OCI-LY1 (cell line): ENCODE measurements around the gene PCBP3.

ENCODE experiments used
- H2AFZ ChIP-seq: fragments of 200-600 bp; sonication (generic), shearing (Covaris generic); 2 replicates; pipeline ENCODE4 v1.6.0; 2014; ENCODE audit warnings: antibody characterized with exemption, mild to moderate bottlenecking, low read length
- H3F3A ChIP-seq: fragments of 200-600 bp; sonication (generic), shearing (Covaris generic); 2 replicates; pipeline ENCODE4 v1.6.0; 2014; ENCODE audit warnings: mild to moderate bottlenecking, antibody characterized with exemption, low read length, moderate library complexity; ENCODE audit not compliant: insufficient read depth
- H3K27ac ChIP-seq: fragments of 200-600 bp; sonication (generic); 2 replicates; pipeline ENCODE4 v1.5.1; 2014; ENCODE audit warnings: low read length, mixed run types, mild to moderate bottlenecking, low read depth; ENCODE audit not compliant: poor library complexity, severe bottlenecking
- H3K27me3 ChIP-seq: fragments of 200-600 bp; sonication (generic); 2 replicates; pipeline ENCODE4 v1.6.0; 2014; ENCODE audit warnings: antibody characterized with exemption, mild to moderate bottlenecking, low read length, moderate library complexity; ENCODE audit not compliant: insufficient read depth
- H3K36me3 ChIP-seq: fragments of 200-600 bp; sonication (generic); 2 replicates; pipeline ENCODE4 v1.6.1; 2014; ENCODE audit warnings: mild to moderate bottlenecking, antibody characterized with exemption, low read length, moderate library complexity, mixed read lengths; ENCODE audit not compliant: insufficient read depth
- H3K4me1 ChIP-seq: fragments of 200-600 bp; sonication (generic); 2 replicates; pipeline ENCODE4 v1.5.1; 2014; ENCODE audit warnings: mild to moderate bottlenecking, low read length, moderate library complexity; ENCODE audit not compliant: insufficient read depth, severe bottlenecking
- H3K4me2 ChIP-seq: fragments of 200-600 bp; sonication (generic), shearing (Covaris generic); 2 replicates; pipeline ENCODE4 v1.6.1; 2014; ENCODE audit warnings: low read length
- H3K4me3 ChIP-seq: fragments of 200-600 bp; sonication (generic); 2 replicates; pipeline ENCODE4 v1.5.1; 2014; ENCODE audit warnings: low read length, low read depth, mild to moderate bottlenecking, mixed read lengths; ENCODE audit not compliant: poor library complexity, severe bottlenecking
- H3K79me2 ChIP-seq: fragments of 200-600 bp; shearing (Covaris generic); 2 replicates; pipeline ENCODE4 v1.6.1; 2016; ENCODE audit warnings: mixed run types, low read length, mixed read lengths; ENCODE audit not compliant: insufficient read depth
- H3K9ac ChIP-seq: fragments of 200-600 bp; sonication (generic), shearing (Covaris generic); 2 replicates; pipeline ENCODE4 v1.6.1; 2014; ENCODE audit warnings: mild to moderate bottlenecking, low read length, mixed read lengths
- H3K9me2 ChIP-seq: fragments of 200-600 bp; sonication (generic), shearing (Covaris generic); 2 replicates; pipeline ENCODE4 v1.6.1; 2014; ENCODE audit warnings: low read depth, mild to moderate bottlenecking, low read length, mixed read lengths
- H3K9me3 ChIP-seq: fragments of 200-600 bp; shearing (Covaris generic); 2 replicates; pipeline ENCODE4 v1.6.1; 2014; ENCODE audit warnings: low read length, mixed read lengths
- H4K20me1 ChIP-seq: fragments of 200-600 bp; sonication (generic), shearing (Covaris generic); 2 replicates; pipeline ENCODE4 v1.6.0; 2016; ENCODE audit warnings: mild to moderate bottlenecking, low read length; ENCODE audit not compliant: insufficient read depth
- EZH2 ChIP-seq: fragments of 200-600 bp; sonication (generic), shearing (Covaris generic); IDR thresholded peaks from 2 replicates; pipeline ENCODE4 v1.8.0; 2017; ENCODE audit warnings: borderline replicate concordance, mixed run types, mild to moderate bottlenecking, antibody characterized with exemption, low read length, moderate library complexity, mixed read lengths
- TF ChIP-seq, protein P1 (sequence below): fragments of 200-600 bp; sonication (generic), shearing (Covaris generic); IDR thresholded peaks from 2 replicates; pipeline ENCODE4 v1.5.1; 2017; ENCODE audit warnings: mild to moderate bottlenecking, antibody characterized with exemption, low read length, moderate library complexity, mixed read lengths

The PCBP3 gene

DNA sequence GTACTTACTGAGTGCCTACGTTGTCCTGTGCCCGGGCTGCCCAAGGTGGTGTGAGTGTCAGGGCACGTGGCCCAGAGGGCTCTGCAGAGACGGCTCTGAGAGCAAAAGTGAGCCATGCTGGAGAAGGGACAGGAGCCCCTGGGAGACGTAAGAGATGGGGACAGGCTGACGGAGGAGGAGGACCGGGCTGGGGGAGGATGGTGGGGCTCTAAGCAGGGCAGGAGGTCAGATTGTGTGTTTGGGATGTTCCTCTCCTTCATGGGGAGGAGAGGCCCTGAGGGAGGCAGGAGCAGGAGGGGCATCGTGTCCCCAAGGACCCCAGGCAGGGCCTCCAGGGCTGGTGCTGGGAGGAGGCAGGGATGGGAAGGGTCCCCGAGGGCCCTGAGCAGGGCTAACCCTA is 158.9 kb downstream of the PCBP3 start:
- H3K9me3 ChIP-seq: no peaks in the 10 kb centered on the region
- no peak overlapping the region for H3K4me3 ChIP-seq
- no peaks in the 10 kb centered on the region for H4K20me1 ChIP-seq
- H3K36me3 ChIP-seq: no peaks in the 10 kb centered on the region
- no peak overlapping the region for H3K27ac ChIP-seq
- no peaks in the 10 kb centered on the region for H3K27me3 ChIP-seq
- no peaks in the 10 kb centered on the region for H3K79me2 ChIP-seq
- no peak overlapping the region for H3K9ac ChIP-seq
- no peak overlapping the region for H3K4me2 ChIP-seq
- no peaks in the 10 kb centered on the region for H3K4me1 ChIP-seq
- TF ChIP-seq, protein P1, sequence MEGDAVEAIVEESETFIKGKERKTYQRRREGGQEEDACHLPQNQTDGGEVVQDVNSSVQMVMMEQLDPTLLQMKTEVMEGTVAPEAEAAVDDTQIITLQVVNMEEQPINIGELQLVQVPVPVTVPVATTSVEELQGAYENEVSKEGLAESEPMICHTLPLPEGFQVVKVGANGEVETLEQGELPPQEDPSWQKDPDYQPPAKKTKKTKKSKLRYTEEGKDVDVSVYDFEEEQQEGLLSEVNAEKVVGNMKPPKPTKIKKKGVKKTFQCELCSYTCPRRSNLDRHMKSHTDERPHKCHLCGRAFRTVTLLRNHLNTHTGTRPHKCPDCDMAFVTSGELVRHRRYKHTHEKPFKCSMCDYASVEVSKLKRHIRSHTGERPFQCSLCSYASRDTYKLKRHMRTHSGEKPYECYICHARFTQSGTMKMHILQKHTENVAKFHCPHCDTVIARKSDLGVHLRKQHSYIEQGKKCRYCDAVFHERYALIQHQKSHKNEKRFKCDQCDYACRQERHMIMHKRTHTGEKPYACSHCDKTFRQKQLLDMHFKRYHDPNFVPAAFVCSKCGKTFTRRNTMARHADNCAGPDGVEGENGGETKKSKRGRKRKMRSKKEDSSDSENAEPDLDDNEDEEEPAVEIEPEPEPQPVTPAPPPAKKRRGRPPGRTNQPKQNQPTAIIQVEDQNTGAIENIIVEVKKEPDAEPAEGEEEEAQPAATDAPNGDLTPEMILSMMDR: no peak
- H3K9me2 ChIP-seq: no peaks in the 10 kb centered on the region
- H2AFZ ChIP-seq: no peak overlapping the region
- no peaks in the 10 kb centered on the region for H3F3A ChIP-seq

DNA sequence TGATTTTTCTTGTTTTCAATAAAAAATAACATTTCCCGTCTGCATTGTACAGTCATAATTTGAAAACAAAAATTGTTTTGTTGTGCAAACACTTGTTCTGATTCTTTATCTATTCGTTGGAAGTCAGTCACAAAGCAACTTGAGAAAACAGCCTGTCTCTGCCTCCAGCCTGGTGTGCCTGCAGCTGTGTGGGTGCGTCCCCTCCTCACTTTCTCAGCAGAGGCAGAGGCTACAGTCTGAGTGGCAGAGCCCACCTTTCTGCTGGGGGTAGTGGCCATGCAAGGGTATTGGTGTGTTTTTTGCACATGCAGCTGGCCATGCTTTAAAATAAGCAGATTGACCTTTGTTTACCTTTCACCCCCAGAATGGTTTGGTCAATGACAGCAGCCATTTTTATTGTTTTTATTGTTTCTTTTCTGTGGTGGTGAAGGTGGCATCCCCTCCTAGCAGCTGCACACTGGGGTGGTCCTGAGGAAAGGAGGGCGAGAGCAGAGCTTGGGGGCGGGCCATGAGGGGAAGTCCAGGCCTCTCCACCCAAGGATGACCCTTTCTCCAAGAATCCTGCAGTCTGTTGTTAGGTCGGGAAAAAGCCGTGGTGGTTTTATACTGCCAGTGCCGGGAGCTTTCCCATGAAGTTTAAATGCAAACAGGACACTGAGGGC is 159.6 kb downstream of the PCBP3 start:
- H3F3A ChIP-seq: no peaks in the 10 kb centered on the region
- H2AFZ ChIP-seq: no peak overlapping the region
- H3K27me3 ChIP-seq: no peaks in the 10 kb centered on the region
- no peak overlapping the region for H3K4me3 ChIP-seq
- H3K9me3 ChIP-seq: no peaks in the 10 kb centered on the region
- no peaks in the 10 kb centered on the region for H4K20me1 ChIP-seq
- H3K36me3 ChIP-seq: no peaks in the 10 kb centered on the region
- H3K4me2 ChIP-seq: no peak overlapping the region
- no peaks in the 10 kb centered on the region for H3K4me1 ChIP-seq
- H3K9ac ChIP-seq: no peak overlapping the region
- no peak for TF ChIP-seq EZH2
- TF ChIP-seq, protein P1: no peak
- H3K27ac ChIP-seq: no peak overlapping the region
- no peaks in the 10 kb centered on the region for H3K79me2 ChIP-seq
- no peaks in the 10 kb centered on the region for H3K9me2 ChIP-seq

DNA sequence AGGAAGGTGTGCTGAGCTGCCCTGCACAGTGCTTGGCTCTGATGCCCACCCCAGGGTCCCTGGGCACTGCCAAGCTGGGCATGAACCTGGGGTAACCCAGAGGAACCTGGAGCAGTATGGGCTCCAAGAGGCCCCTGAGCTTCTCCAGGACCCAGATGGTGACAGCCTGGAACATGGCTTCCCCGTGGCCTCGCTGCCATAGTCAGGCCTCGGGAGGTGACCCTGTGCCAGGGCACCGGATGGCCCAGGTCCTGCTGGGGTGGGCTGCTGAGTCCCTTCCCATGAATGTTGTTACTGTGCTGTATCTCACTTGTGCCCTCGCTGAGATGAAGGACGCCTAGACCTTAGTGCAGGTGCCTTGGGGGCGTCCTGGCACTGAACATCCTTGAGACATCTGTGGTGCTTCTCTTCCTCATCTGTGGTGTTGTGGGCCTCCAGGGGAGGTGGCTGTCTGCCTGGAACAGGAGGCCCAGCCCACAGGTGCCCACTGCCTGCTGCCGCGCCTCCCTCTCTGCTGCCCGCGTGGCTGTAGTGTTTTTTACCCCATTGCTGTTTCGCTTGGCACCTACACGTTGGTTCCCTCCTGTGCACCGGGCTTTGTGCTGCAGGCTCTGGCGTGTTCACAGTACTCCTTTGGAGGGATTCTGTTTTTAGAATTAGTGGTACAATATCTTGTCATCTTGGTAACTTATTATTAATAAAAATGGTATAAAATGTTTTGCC is 160.3 kb downstream of the PCBP3 start:
- Histone ChIP-seq H3K9ac (no peak overlapping the region), H3K9me2 (no peaks in the 10 kb centered on the region), H3F3A (no peaks in the 10 kb centered on the region), H3K4me1 (no peaks in the 10 kb centered on the region), H4K20me1 (no peaks in the 10 kb centered on the region), H3K27me3 (no peaks in the 10 kb centered on the region), H3K9me3 (no peaks in the 10 kb centered on the region), H3K27ac (no peak overlapping the region), H3K36me3 (no peaks in the 10 kb centered on the region), H2AFZ (no peak overlapping the region), H3K4me2 (no peak overlapping the region), H3K79me2 (no peaks in the 10 kb centered on the region), H3K4me3 (no peak overlapping the region)
- no peak for TF ChIP-seq EZH2
- TF ChIP-seq, protein P1: no peak
